ENCODE measurements around the gene MOB1B.
A peak's percentile ranks its signal among the peaks of the same experiment; 100 is the strongest.
"Not testable (repeated sequence)": the region's sequence is repeated elsewhere in the genome, so short reads cannot be mapped to it uniquely, and the experiment has no call there.

Gene MOB1B

GRCh38 chr4:70969076-70969475 is 66.9 kb downstream of the MOB1B start:
- no peak for DNase-seq

GRCh38 chr4:70976252-70976651 is 74.1 kb downstream of the MOB1B start:
- DNase-seq = no peak

GRCh38 chr4:70979445-70980008 is 77.4 kb downstream of the MOB1B start:
- no peak for DNase-seq

GRCh38 chr4:70980196-70980595 is 78.0 kb downstream of the MOB1B start:
- DNase-seq = no peak

- DNase-seq = no peak
Measured at GRCh38 chr4:70984106-70984505, 81.9 kb downstream of the MOB1B start.

GRCh38 chr4:70984589-70984988 is 82.4 kb downstream of the MOB1B start:
- DNase-seq = no peak

- DNase-seq = no peak
Measured at GRCh38 chr4:70991596-70991995, 89.4 kb downstream of the MOB1B start.

- DNase-seq = peak; percentile 9
Measured at GRCh38 chr4:70992391-70992881, 90.3 kb downstream of the MOB1B start.

- peak; percentile 75 for DNase-seq
Measured at GRCh38 chr4:70993181-70994068, 91.3 kb downstream of the MOB1B start, which contains the start of gene DCK. Gene DCK (plus strand): TSS chr4:70993649. CDS start chr4:70993836, 187 bp downstream.

GRCh38 chr4:70994069-70994366 is 91.8 kb downstream of the MOB1B start:
- no peak for DNase-seq

- no peak for DNase-seq
Measured at GRCh38 chr4:70994387-70995099, 92.4 kb downstream of the MOB1B start.

- no peak for DNase-seq
Measured at GRCh38 chr4:70996018-70996360, 93.8 kb downstream of the MOB1B start.

GRCh38 chr4:70997036-70997435 is 94.9 kb downstream of the MOB1B start:
- DNase-seq = no peak

- no peak for DNase-seq
Measured at GRCh38 chr4:70997546-70997945, 95.4 kb downstream of the MOB1B start.

GRCh38 chr4:70999639-71000038 is 97.5 kb downstream of the MOB1B start:
- DNase-seq = not testable (repeated sequence)

GRCh38 chr4:71001363-71001762 is 99.2 kb downstream of the MOB1B start:
- not testable (repeated sequence) for DNase-seq

GRCh38 chr4:71004281-71004851 is 102.2 kb downstream of the MOB1B start:
- no peak for DNase-seq

GRCh38 chr4:71005025-71005424 is 102.9 kb downstream of the MOB1B start:
- DNase-seq = not testable (repeated sequence)

GRCh38 chr4:71006203-71006907 is 104.2 kb downstream of the MOB1B start:
- no peak for DNase-seq

GRCh38 chr4:71008196-71008595 is 106.0 kb downstream of the MOB1B start:
- no peak for DNase-seq

- no peak for DNase-seq
Measured at GRCh38 chr4:71009086-71009485, 106.9 kb downstream of the MOB1B start.

- DNase-seq = no peak
Measured at GRCh38 chr4:71009890-71010588, 107.9 kb downstream of the MOB1B start.
